HL-60/S4 treated with phorbol 12-myristate 13-acetate at 8.2 ng/mL for 4 days and 3 days (cell line): ENCODE results near the gene MYADM.
"Not testable (repeated sequence)": the region's sequence is repeated elsewhere in the genome, so short reads cannot be mapped to it uniquely, and the experiment has no call there.

Experiments used
- in situ Hi-C: fragments of 300-500 bp; cut with MboI; formaldehyde crosslinking; loops from 2 replicates; pipeline ENCODE4 v1.15.0; 2022; ENCODE audit warnings: low sequenced_read_pairs

The MYADM gene

GRCh38 chr19:53868892-53869804, 1.5 kb downstream of the MYADM start:
- in situ Hi-C loops: no loop called here

GRCh38 chr19:53869805-53870484, 2.3 kb downstream of the MYADM start:
- in situ Hi-C loops: not testable (repeated sequence)

DNA sequence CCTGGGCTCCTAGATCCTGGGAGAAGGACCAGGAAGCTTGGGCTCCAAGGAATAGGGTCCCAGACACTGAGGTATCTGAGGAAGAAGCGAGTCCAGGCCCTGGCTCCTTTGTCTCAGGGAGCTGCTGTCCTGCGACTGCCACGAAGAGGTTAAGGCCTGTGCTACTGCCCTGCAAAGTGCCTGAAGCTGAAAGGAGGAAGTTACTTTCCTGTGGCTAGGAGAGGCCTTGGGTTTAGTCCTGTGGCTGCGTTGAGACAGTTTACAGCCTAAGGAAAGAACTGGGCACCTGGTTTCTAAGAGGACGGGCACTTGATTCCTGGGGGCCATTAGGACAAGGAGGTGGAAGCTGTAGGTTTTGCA, 2.8 kb downstream of the MYADM start:
- in situ Hi-C loops: no loop called here

- in situ Hi-C loops: no loop called here
Observed at GRCh38 chr19:53871454-53871853, 3.8 kb downstream of the MYADM start.

DNA sequence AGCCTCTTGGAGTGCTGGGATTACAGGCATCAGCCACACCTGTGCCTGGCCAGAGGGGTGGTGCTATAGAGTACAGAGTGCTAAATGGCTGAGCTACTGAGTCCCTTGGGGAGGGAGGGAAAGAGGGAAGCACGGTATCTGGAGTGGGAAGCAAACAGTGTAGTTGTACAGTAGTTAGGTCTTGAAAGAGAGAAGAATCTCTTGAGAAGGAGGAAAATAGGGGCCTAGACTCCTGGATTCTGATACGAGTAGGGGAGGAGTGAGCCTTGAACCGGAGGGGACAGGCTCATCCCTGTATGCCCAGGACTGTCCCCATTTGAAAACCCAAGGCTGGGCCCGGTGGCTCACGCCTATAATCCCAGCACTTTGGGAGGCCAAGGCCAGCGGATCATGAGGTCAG, 5.1 kb downstream of the MYADM start:
- in situ Hi-C loops: no loop called here

DNA sequence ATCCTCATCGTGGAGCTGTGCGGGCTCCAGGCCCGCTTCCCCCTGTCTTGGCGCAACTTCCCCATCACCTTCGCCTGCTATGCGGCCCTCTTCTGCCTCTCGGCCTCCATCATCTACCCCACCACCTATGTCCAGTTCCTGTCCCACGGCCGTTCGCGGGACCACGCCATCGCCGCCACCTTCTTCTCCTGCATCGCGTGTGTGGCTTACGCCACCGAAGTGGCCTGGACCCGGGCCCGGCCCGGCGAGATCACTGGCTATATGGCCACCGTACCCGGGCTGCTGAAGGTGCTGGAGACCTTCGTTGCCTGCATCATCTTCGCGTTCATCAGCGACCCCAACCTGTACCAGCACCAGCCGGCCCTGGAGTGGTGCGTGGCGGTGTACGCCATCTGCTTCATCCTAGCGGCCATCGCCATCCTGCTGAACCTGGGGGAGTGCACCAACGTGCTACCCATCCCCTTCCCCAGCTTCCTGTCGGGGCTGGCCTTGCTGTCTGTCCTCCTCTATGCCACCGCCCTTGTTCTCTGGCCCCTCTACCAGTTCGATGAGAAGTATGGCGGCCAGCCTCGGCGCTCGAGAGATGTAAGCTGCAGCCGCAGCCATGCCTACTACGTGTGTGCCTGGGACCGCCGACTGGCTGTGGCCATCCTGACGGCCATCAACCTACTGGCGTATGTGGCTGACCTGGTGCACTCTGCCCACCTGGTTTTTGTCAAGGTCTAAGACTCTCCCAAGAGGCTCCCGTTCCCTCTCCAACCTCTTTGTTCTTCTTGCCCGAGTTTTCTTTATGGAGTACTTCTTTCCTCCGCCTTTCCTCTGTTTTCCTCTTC, 6.3 kb downstream of the MYADM start:
- in situ Hi-C loops: no loop called here

DNA sequence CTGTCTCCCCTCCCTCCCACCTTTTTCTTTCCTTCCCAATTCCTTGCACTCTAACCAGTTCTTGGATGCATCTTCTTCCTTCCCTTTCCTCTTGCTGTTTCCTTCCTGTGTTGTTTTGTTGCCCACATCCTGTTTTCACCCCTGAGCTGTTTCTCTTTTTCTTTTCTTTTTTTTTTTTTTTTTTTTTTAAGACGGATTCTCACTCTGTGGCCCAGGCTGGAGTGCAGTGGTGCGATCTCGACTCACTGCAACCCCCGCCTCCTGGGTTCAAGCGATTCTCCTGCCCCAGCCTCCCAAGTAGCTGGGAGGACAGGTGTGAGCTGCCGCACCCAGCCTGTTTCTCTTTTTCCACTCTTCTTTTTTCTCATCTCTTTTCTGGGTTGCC, 6.9 kb downstream of the MYADM start:
- in situ Hi-C loops: no loop called here

DNA sequence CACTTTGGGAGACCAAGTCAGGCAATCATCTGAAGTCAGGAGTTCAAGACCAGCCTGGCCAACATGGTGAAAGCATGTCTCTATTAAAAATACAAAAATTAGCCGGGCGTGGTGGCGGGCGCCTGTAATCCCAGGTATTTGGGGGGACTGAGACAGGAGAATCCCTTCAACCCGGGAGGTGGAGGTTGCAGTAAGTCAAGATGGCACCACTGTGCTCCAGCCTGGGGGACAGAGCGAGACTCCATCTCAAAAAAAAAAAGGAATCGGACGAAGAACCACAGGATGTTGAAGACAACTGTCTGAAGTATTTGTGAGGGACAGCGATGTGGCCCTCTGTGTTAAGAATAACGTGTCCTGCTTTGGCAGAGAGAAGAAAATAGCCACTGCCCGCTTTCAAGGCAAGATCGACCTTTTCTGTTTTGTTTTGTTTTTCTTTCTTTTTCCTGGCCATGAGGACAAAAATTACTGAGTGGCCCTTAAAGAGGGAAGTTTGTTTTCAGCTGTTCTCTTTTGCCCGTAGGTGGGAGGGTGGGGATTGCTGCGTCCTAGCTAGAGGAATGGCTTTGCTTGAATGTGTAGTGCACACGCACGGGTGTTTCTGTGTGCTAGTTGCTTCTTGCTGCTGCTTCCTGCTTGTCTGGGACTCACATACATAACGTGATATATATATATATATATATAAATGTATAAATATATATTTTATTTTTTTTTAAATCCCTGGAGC, 8.1 kb downstream of the MYADM start:
- in situ Hi-C loops: no loop called here

- in situ Hi-C loops: no loop called here
Observed at GRCh38 chr19:53876651-53877224, 9.1 kb downstream of the MYADM start.

- in situ Hi-C loops: no loop called here
Observed at GRCh38 chr19:53877361-53877766, 9.7 kb downstream of the MYADM start.

- in situ Hi-C loops: no loop called here
Observed at GRCh38 chr19:53878776-53879139, 11.1 kb downstream of the MYADM start.

DNA sequence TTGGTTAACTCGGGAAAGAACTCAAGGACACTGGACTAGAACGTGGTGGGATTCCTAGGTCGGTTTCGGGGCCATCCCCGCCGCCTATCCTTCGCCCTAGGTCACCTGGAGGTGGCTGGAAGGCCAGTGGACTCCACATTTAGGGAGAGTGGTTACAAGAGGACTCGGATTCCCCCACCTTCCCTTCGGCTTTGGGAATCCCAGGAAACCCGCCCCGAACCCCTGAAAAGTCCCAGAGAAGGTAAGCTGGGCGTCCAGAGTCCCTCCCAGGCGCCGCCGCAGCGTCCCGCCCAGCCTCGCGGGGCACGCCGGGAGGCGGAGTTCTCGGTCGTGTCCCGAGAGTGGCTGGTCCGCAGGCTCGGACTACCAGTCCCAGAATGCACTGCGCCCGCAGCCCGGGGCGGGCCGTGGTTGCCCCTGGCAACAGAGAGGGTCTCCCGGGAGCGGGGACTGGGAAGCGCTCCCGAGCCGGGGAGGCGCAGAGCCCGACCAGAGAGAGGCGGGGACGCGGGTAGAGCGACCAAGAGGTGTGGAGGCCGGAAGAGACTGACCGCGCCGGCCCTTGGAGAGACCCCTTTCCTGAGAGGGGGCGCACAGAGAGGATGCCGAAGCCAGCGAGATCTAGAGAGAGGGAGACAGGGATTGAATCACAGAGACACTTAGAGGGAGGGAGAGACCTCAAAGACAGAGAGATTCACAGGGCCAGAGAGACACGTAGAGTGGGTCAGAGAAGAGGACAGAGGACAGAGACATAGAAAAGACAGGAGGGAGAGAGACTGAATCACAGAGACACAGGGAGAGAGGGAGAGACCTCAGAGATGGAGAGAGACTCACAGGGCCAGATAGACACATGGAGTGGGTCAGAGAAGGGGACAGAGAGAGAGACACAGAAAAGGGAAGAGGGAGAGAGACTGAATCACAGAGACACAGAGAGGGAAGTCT, 11.7 kb downstream of the MYADM start:
- in situ Hi-C loops: no loop called here

DNA sequence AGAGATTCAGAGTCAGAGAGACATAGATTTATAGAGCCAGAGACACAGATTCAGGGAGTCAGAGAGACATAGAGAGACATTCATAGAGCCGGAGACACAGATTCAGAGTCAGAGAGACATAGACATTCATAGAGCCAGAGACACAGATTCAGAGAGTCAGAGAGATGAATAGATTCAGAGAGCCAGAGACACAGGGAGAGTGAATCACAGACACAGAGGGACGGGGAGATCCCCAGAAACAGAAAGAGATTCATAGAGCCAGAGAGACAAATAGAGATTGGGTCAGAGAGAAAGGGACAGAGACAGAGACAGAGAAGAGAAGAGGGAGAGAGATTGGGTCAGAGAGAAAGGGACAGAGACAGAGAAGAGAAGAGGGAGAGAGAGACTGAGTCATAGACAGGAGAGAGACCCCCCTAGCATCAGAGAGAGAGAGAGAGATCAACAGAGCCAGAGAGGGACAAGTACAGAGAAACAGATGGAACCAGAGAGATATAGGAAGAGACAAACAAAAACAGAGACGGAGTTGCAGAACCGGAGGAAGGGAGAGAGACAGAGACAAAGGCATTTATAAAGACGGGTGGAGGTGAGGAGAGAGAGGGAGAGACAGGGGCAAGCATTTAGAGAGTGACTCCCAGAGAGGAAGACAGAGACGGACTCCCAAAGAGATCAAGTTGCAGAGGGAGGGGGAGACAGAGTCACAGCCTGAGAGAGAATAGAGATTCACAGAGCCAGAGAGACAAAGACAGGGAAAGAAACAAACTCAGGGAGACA, 13.2 kb downstream of the MYADM start:
- in situ Hi-C loops: no loop called here

DNA sequence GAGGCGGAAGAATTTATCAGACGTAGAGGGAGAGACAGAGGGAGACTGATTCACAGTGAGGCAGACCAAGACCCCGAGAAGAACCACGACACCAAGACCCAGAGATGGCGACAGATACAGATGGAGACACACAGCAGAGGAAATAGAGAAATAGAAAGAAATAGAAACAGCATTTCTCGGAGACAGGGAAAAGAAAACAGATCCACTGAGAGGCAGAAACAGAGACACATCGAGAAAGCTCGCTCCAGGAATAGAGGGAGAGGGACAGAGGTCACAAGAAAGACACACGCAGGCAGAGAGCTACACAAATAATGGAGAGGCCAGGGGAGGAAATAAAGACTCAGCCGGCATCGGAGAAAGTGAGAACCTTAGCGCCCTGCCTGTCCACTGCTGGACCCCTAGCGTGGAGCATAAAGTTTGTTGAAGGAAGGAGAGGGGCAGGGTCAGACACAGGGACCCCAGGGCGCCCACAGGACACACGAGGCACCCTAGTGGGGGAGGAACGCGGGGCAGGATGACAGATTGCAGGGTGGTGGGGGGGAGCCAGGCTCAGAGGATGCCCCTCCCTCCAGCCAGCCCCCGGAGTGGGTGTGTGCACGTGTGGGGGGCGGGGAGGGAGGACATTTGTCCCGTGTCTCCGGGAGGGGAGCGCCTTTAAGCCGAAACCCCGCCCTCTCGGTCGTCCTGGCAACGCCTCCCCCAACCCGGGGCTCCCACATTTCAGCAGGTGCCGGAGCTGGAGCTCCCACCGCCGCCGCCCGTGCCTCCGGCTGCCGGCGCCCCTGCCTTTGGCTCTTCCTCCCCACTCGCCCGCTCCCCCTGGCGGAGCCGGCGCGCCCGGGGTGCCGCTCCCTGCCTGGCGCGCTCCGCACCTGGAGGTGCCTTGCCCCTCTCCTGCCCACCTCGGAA, 14.1 kb downstream of the MYADM start, which contains the start of gene PRKCG:
Gene PRKCG (plus strand): TSS at position 716 of the 909 bp plus-strand sequence. CDS start 298 bp downstream, outside the sequence.
- in situ Hi-C loops: no loop called here

DNA sequence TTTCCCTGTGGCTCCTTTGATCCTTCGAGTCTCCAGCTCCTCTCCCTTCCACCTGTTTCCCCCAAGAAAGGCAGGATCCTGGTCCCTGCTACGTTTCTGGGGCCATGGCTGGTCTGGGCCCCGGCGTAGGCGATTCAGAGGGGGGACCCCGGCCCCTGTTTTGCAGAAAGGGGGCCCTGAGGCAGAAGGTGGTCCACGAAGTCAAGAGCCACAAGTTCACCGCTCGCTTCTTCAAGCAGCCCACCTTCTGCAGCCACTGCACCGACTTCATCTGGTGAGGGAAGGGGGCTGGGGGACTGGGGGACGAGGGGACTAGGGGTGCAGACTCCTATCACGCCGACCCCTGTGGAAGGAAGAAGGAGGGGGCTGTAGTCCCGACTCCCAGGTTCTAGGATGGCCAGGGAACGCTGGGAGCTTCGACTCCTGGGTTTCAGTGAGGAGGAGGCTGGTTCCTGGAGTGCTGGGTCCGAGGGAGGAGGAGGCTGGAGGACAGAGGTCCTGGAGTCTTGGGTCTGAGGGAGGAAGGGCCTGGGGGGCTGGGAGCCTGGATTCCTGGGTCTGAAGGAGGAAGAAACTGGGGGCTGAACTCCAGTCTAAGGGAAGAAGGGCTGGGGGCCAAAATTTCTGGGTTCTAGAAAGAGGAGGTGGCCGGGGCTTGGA, 14.8 kb downstream of the MYADM start:
- in situ Hi-C loops: no loop called here

GRCh38 chr19:53883231-53883661, 15.6 kb downstream of the MYADM start:
- in situ Hi-C loops: no loop called here

DNA sequence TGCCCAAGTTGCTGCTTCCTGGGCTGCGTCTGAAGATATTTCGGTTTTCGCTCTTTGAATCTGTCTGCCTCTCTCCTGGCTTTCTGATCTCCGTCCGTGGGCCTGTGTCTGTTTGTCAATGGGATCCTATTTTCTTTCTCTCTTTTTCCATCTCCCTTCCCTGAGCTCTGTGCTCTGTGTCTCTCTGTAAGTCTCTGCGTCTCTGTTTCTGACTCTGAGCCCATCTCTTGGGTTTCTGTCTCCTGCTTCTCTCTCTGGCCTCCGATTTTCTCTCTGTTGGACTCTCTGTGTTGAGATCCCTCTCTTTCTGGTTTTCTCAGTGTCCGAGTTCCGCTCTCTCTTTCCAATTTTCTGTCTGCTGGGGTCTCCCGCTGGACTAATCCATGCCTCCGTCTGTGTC, 16.1 kb downstream of the MYADM start:
- in situ Hi-C loops: no loop called here
